KMS-11 (cell line): Measurements from ENCODE around the gene AHRR.

Source experiments
- H2AFZ ChIP-seq: fragments of 200-600 bp; sonication (generic); 2 replicates; pipeline ENCODE4 v1.6.1; 2016; ENCODE audit warnings: antibody characterized with exemption, mixed run types, low read depth
- H3K27ac ChIP-seq: fragments of 200-600 bp; sonication (generic); 2 replicates; pipeline ENCODE4 v1.6.1; 2016; ENCODE audit warnings: mild to moderate bottlenecking, mixed run types
- H3K27me3 ChIP-seq: fragments of 200-600 bp; sonication (generic); 2 replicates; pipeline ENCODE4 v1.6.1; 2017; ENCODE audit warnings: mild to moderate bottlenecking, low read depth, mixed run types, moderate library complexity; ENCODE audit not compliant: insufficient read depth
- H3K36me3 ChIP-seq: fragments of 200-600 bp; sonication (generic); 2 replicates; pipeline ENCODE4 v1.6.1; 2017; ENCODE audit warnings: mild to moderate bottlenecking, mixed run types; ENCODE audit not compliant: insufficient read depth
- H3K4me1 ChIP-seq: fragments of 200-600 bp; sonication (generic); 2 replicates; pipeline ENCODE4 v1.6.1; 2016; ENCODE audit warnings: mild to moderate bottlenecking, low read depth, mixed run types; ENCODE audit not compliant: poor library complexity, severe bottlenecking
- H3K4me2 ChIP-seq: fragments of 200-600 bp; sonication (generic); 2 replicates; pipeline ENCODE4 v1.7.0; 2016; ENCODE audit warnings: mild to moderate bottlenecking, mixed run types
- H3K4me3 ChIP-seq: fragments of 200-600 bp; sonication (generic); IDR thresholded peaks from 2 replicates; pipeline ENCODE4 v1.6.1; 2017; ENCODE audit warnings: low read depth, low read length, mixed read lengths; ENCODE audit not compliant: insufficient read depth
- H3K79me2 ChIP-seq: fragments of 200-600 bp; sonication (generic); 2 replicates; pipeline ENCODE4 v1.6.1; 2016; ENCODE audit warnings: low read depth, mixed run types; ENCODE audit not compliant: insufficient read depth
- H3K9ac ChIP-seq: fragments of 200-600 bp; sonication (generic); 2 replicates; pipeline ENCODE4 v1.6.1; 2016; ENCODE audit warnings: mild to moderate bottlenecking, mixed run types
- H4K20me1 ChIP-seq: fragments of 200-600 bp; sonication (generic); 2 replicates; pipeline ENCODE4 v1.6.1; 2016; ENCODE audit warnings: mild to moderate bottlenecking, mixed run types; ENCODE audit not compliant: insufficient read depth
- CTCF ChIP-seq: fragments of 200-600 bp; sonication (generic); conservative IDR thresholded peaks from 2 replicates; pipeline ENCODE4 v1.6.1; 2017; ENCODE audit warnings: low read depth, mild to moderate bottlenecking, antibody characterized with exemption, low read length, moderate library complexity, mixed read lengths

The AHRR gene

GRCh38 chr5:447501-447900 is 126.0 kb downstream of the AHRR start:
- Histone ChIP-seq H3K4me2 (no peak overlapping the region), H3K27ac (no peak overlapping the region), H4K20me1 (no peaks in the 10 kb centered on the region), H3K4me3 (no peak overlapping the region), H2AFZ (no peak overlapping the region), H3K4me1 (peaks cover 10% of the 10 kb centered on the region), H3K9ac (no peak overlapping the region), H3K36me3 (peaks cover 7% of the 10 kb centered on the region; the same call in 1 of the 2 replicates), H3K27me3 (no peaks in the 10 kb centered on the region), H3K79me2 (peaks cover 20% of the 10 kb centered on the region)
- no peak for TF ChIP-seq CTCF

- Histone ChIP-seq H3K4me1 (peaks cover 10% of the 10 kb centered on the region), H3K4me2 (no peak overlapping the region), H2AFZ (no peak overlapping the region), H3K27me3 (no peaks in the 10 kb centered on the region), H3K36me3 (peaks cover 7% of the 10 kb centered on the region; the same call in 1 of the 2 replicates), H3K27ac (no peak overlapping the region), H3K4me3 (no peak overlapping the region), H3K9ac (no peak overlapping the region), H4K20me1 (no peaks in the 10 kb centered on the region), H3K79me2 (peaks cover 20% of the 10 kb centered on the region)
- no peak for TF ChIP-seq CTCF
Measured at GRCh38 chr5:448061-448765, 126.7 kb downstream of the AHRR start.

GRCh38 chr5:448766-449090 is 127.2 kb downstream of the AHRR start:
- TF ChIP-seq CTCF, result no peak
- Histone ChIP-seq H3K9ac (no peak overlapping the region), H3K4me3 (no peak overlapping the region), H3K79me2 (peaks cover 15% of the 10 kb centered on the region), H3K27me3 (no peaks in the 10 kb centered on the region), H3K4me2 (no peak overlapping the region), H4K20me1 (no peaks in the 10 kb centered on the region), H3K36me3 (peaks cover 7% of the 10 kb centered on the region; the same call in 1 of the 2 replicates), H3K27ac (no peak overlapping the region), H2AFZ (no peak overlapping the region), H3K4me1 (peaks cover 9% of the 10 kb centered on the region)

GRCh38 chr5:449151-449550 is 127.6 kb downstream of the AHRR start:
- H3K36me3 ChIP-seq, result peaks cover 7% of the 10 kb centered on the region; the same call in 1 of the 2 replicates
- H3K9ac ChIP-seq, result no peak overlapping the region
- H3K79me2 ChIP-seq, result peaks cover 11% of the 10 kb centered on the region; the same call in 1 of the 2 replicates
- no peak overlapping the region for H3K27ac ChIP-seq
- no peak overlapping the region for H2AFZ ChIP-seq
- H3K4me3 ChIP-seq, result no peak overlapping the region
- H3K27me3 ChIP-seq, result no peaks in the 10 kb centered on the region
- H3K4me2 ChIP-seq, result no peak overlapping the region
- no peaks in the 10 kb centered on the region for H4K20me1 ChIP-seq
- H3K4me1 ChIP-seq, result peaks cover 5% of the 10 kb centered on the region
- no peak for TF ChIP-seq CTCF
